Uterus (tissue), 2 donors: ENCODE results near the gene TRAFD1.

Source experiments
- CTCF ChIP-seq, 4 experiments: fragments of 200-600 bp in 2 of 4; fragments of 450-650 bp in 2 of 4; sonication (generic) in 2 of 4; IDR thresholded peaks; one replicate each; pipeline ENCODE4 v1.5.1; 2016 to 2019; ENCODE audit warnings: antibody characterized with exemption in 4 of 4, mild to moderate bottlenecking in 2 of 4, moderate library complexity in 1 of 4
- POLR2A ChIP-seq, 2 donors: fragments of 450-650 bp; IDR thresholded peaks; one replicate each; pipeline ENCODE4 v1.6.1; 2016; ENCODE audit warnings: antibody characterized with exemption in 2 of 2, mild to moderate bottlenecking in 1 of 2, moderate library complexity in 1 of 2

GRCh38 chr12:112165624-112166023 lies 40.3 kb downstream of the TRAFD1 start:
- no peak for TF ChIP-seq CTCF (IDR thresholded peaks at IDR 0.05)
- TF ChIP-seq POLR2A (IDR thresholded peaks at IDR 0.05), result no peak
